Stimulated activated CD8-positive, alpha-beta memory T cell treated with anti-CD3 and anti-CD28 coated beads, Interleukin-15, amount 100 ng/mL, for 4 hours (primary cell): ENCODE results near the gene EIF4E1B.
A peak's percentile ranks its signal among the peaks of the same experiment; 100 is the strongest.
"Not testable (repeated sequence)": the region's sequence is repeated elsewhere in the genome, so short reads cannot be mapped to it uniquely, and the experiment has no call there.

Experiments used
- DNase-seq, 2 donors: peaks; one replicate each; pipeline ENCODE4 v3.0.0-alpha.2; 2020; ENCODE audit warnings: low read depth in 2 of 2

The EIF4E1B gene

GRCh38 chr5:176629853-176630680, at the start of gene EIF4E1B, which contains the start of gene SNCB:
EIF4E1B (plus strand) TSS chr5:176630675; CDS start chr5:176642788, 12,113 bp downstream.
SNCB (minus strand) TSS chr5:176630534; CDS start chr5:176629654, 880 bp downstream.
- peak in 1 of 2 donors; percentile 31 for DNase-seq

- DNase-seq: no peak
These were observed 49.1 kb upstream of the EIF4E1B start for GRCh38 chr5:176581361-176581760.

- DNase-seq: no peak
These were observed 47.4 kb upstream of the EIF4E1B start for GRCh38 chr5:176583076-176583475.

GRCh38 chr5:176587398-176587797, 43.1 kb upstream of the EIF4E1B start:
- no peak for DNase-seq

GRCh38 chr5:176588297-176588696, 42.2 kb upstream of the EIF4E1B start:
- DNase-seq: no peak

GRCh38 chr5:176589039-176589769, 41.3 kb upstream of the EIF4E1B start:
- DNase-seq: no peak

- no peak for DNase-seq
These were observed 40.3 kb upstream of the EIF4E1B start for GRCh38 chr5:176590035-176590717.

- not testable (repeated sequence) for DNase-seq
These were observed 38.8 kb upstream of the EIF4E1B start for GRCh38 chr5:176591667-176592066.

- no peak for DNase-seq
These were observed 37.9 kb upstream of the EIF4E1B start for GRCh38 chr5:176592573-176592972.

- no peak for DNase-seq
These were observed 37.1 kb upstream of the EIF4E1B start for GRCh38 chr5:176593273-176593869.

GRCh38 chr5:176594554-176594953, 35.9 kb upstream of the EIF4E1B start:
- DNase-seq: no peak

GRCh38 chr5:176595386-176595943, 35.0 kb upstream of the EIF4E1B start:
- DNase-seq: no peak

- DNase-seq: no peak
These were observed 34.3 kb upstream of the EIF4E1B start for GRCh38 chr5:176596069-176596644.

- peak; percentile 39 to 59 for DNase-seq
These were observed 33.6 kb upstream of the EIF4E1B start for GRCh38 chr5:176596689-176597416.

GRCh38 chr5:176597417-176598389, 32.8 kb upstream of the EIF4E1B start:
- DNase-seq: no peak

GRCh38 chr5:176599749-176600430, 30.6 kb upstream of the EIF4E1B start:
- DNase-seq: not testable (repeated sequence)

GRCh38 chr5:176601901-176602482, 28.5 kb upstream of the EIF4E1B start:
- DNase-seq: no peak

- DNase-seq: no peak
These were observed 27.4 kb upstream of the EIF4E1B start for GRCh38 chr5:176603091-176603490.
